Glomerular endothelial cell (primary cell): ENCODE measurements around the gene KCNH3. TPM values are rescaled to one million over a fixed set of nuclear protein-coding genes. Genes with fewer than 3 reads are reported as not detected.
"Not testable (repeated sequence)": the region's sequence is repeated elsewhere in the genome, so short reads cannot be mapped to it uniquely, and the experiment has no call there.

Source experiments
- DNase-seq: peaks from one replicate; pipeline ENCODE4 v3.0.0-alpha.2; 2011; ENCODE audit warnings: low read depth, low spot score; ENCODE audit errors: extremely low read depth
- total RNA-seq: library from RNA; depleted of rRNA; stranded (reverse); fragments of >200 nt; gene quantifications from 2 replicates; pipeline ENCODE4 v1.2.3, GENCODE V29; 2015

KCNH3 gene
- total RNA-seq, 1 donor from 2014 or later = not detected

GRCh38 chr12:49524660-49525324 lies 14.0 kb upstream of the KCNH3 start:
- DNase-seq = no peak

DNA sequence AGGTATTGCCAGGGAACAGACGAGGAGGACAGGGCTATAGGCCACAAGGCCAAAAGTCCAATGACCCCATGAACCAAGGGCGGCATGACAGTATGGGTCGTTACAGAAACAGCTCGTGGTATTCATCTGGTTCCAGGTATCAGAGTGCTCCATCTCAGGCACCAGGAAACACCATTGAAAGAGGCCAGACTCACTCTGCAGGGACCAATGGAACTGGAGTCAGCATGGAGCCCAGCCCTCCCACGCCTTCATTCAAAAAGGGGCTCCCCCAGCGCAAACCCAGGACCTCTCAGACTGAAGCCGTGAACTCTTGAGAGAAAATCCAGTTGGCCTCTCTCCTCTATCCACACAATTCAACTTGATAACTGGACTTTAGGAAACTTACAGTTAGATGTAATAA lies 12.9 kb upstream of the KCNH3 start:
- no peak for DNase-seq

DNA sequence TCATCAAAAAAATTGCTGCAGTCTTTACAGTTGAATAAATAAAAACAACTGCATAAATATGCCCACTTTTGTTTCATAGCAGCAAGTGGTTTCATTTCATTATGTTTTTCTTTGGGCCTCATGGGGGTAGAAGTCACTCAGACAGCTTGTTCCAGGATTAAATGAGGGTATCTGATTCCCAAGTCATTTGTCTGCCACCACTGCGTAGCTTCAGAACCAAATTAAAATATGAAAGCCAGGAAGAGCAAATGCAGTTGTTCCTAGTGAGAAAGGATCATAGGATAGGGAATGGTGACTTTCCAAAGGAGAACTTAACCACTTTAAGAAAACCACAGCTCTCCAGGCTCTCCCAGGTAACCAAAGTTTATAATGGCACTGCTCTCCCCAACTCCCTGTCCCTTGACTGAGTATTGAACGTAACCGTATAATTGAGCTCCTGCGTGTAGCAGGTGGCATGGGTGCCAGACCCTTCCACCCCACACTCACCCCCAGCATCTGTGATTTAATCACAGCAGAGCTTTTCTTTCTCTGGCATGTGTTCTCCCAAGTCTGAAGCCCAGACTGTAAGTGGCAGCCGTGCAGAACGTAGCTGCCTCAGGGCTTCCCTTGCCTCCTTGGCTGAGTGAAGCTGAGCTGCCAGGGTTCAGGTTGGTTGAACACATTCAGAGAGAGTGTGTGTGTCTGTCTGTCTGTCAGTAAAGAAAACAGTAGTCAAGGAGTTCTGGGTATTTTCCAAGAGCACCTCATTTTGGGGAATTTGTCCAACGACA lies 11.3 kb upstream of the KCNH3 start:
- DNase-seq = no peak

GRCh38 chr12:49529414-49529813 lies 9.4 kb upstream of the KCNH3 start:
- DNase-seq = no peak

DNA sequence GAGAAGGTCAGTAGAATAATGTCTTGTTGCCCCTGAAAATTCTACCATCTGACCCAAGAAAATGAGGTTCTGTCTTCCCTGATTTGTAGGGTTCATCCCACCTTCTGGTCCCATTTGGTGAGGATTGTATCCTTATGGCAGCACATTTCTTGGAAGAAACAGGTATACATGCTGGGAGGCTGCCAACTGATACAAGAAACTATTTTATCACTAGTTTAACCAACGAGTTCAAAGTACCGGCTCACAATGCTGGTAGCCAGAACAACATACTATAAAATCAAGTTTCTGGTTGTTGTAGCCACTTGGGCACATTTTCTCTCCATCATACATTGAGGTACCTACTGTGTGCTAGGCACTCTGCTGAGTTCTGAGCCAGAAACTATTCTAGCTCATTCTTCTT lies 7.1 kb upstream of the KCNH3 start:
- no peak for DNase-seq

DNA sequence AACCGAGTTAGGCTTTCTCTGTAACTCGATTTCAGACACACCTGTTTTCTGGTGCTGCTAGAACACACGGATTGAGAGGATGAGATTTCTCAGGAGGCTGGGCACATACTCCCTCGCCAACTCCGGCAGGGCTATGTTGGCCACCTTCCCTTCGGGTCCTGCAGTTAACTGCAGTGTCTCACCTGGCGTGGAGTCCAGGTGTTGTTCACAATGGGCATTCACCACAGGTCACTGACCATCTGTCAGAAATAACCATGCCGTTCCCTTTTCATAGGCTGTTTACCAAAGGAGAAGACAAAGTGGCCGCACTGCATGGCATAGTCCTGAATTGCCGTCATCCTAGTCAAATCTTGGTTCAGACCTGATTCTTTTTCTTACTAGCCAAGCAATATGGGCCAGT lies 5.5 kb upstream of the KCNH3 start:
- DNase-seq = no peak

DNA sequence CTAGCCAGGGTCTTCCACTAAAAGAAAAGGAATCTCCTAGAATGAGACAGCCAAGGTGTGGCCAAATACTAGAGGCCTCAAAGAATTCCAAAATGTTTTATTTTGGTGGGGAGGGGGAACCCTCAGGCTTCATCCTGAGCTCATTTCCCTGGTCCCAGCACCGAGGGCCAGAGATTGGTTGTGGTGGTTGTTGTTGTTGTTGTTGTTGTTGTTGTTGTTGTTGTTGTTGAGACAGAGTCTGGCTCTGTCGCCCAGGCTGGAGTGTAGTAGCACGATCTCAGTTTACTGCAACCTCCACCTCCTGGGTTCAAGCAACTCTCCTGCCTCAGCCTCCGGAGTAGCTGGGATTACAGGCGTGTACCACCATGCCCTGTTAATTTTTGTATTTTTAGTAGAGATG lies 4.7 kb upstream of the KCNH3 start:
- not testable (repeated sequence) for DNase-seq

DNA sequence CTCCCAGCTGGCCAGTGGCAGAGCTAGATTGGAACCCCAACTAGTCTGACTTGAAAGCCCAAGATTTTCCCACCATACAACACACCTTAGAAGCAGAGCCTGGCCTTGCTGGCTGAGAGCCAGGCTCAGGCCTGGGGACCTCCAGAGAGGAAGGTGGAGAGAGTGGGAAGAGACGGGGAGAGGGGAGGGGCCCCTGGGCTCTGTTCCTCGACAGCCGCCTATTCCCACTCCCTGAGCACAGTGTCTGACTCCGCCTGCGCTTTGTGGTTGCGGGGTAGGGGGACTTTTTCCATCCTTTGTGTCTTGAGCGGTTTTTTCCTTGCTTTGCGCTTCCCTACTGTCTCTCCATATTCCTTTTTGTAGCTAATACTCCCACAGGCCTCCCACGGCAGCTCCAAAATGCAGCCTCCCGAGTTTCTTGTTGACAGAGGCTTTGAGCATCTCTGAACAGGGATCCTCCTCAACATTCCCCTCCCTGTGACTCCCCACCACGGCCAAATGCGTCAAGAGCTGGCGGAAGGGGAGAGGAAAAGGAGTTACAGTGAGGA lies 4.0 kb upstream of the KCNH3 start:
- no peak for DNase-seq

- no peak for DNase-seq
These were observed 2.8 kb upstream of the KCNH3 start for GRCh38 chr12:49535921-49536525.

DNA sequence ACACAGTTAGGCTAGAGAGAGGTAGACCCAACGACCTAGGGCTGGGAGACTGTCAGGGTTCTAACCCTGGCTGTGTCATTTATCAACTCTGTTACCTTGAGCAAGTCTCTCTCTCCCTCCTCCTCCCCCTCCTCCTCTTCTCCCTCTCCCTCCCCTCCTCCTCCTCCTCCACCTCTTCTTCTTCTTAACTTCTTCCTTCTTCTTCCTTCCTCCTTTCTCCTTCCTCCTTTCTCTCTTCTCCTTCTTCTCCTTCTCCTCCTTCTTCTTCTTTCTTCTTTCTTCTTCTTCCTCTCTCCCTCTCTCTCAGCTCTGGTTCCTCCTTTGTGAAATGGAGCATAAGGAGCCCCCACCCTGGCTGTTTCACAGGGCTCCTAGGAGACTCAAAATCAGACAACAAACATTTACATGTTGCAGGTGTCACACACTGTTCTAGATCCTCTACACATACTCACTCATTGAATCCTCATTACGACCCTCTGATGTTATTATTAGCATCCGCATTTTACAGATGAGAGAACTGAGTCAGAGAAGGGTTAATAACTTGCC lies 2.2 kb upstream of the KCNH3 start:
- no peak for DNase-seq

DNA sequence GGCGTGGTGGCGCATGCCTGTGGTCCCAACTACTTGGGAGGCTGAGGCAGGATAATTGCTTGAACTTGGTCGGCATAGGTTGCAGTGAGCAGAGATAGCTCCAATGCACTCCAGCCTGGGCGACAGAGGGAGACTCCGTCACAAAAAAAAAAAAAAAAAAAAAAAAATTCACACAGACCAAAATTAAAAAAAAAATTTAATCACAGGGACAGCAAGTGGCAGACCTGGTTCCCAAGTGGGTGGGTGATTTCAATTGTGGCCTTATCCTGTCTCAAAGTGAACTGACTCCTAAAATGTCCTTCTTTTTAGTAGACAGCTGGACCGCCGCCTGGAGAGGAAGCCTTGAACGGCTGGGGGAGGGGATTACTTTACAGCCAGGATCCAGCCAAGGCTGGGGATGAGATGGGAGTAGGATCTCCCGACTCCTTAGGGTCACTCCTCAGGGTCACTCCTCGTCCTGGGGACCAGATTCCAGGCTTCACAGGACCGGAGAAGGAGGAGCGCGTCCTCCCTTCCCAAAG lies 1.5 kb upstream of the KCNH3 start:
- DNase-seq = no peak

DNA sequence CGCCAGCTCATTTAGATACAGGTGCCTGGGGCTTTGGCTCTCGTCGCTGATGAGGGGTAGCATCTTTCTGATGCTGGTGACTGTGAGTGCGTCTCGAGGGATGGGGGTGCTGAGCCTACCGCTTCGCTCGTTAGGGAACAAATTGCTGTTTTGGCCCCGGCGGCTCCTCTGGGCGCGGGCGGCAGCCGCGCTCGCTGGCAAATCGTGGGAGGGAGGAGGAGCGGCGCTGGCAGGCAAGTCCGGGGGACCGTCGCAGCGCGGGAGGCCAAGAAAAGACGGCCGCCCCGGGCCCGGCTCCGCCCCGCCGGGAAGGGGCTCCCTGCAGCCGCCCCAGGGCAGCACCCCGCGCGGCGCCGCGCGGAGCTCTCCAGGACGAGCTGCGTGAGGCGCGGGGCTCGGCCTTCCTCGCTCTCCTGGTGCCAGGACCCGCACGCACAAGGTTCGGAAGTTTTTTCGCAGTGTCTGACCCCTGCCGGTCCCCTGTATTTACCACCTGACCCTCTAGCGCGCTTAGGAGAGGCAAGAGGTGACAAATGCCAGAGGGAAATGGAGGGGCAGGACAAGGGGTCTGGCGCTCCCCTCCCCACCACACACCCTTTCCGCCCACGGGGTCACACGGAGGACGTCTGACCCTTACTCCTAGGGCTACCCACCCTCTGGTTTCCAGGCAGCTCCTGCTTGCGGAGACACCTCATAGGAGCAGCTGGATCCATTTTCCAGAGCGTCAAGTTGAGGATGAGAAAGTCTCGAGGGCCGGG lies 899 bp upstream of the KCNH3 start:
- DNase-seq = no peak

- no peak for DNase-seq
These were observed 787 bp downstream of the KCNH3 start for GRCh38 chr12:49539406-49540228.

DNA sequence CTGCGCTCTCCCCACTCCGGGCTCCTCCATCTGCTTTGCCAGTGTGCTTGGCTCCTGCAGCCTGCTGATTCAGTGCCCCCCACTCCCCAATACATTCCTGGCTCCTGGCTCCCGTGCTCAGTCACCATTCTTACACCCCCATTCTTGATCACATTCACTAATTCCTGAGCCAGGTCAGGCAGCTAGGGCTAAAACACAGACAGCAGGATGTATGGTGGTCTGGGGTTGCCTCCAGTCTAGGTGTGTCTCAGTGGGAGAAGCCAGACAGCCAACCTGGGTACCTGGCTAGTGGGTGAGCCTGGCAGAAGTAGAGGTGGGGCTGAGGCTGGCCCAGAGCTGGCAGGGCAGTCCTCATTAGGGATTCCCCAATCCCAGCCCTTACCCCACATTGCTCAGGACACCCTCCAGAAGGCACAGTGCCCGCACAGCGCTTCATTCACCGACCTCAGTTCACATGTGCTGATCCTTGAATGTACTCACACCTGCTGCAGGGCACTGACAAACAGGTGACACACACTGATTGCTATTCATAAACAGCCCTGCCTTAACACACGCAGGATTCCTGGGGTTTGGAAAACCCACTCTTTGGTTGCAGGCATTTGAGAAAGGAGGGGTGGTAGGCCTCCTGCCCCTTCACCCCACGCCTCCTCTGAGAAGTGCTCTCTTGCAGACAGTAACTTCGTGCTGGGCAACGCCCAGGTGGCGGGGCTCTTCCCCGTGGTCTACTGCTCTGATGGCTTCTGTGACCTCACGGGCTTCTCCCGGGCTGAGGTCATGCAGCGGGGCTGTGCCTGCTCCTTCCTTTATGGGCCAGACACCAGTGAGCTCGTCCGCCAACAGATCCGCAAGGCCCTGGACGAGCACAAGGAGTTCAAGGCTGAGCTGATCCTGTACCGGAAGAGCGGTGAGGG lies 1.7 kb downstream of the KCNH3 start:
- DNase-seq = no peak

- no peak for DNase-seq
These were observed 2.5 kb downstream of the KCNH3 start for GRCh38 chr12:49541140-49541861.

GRCh38 chr12:49541911-49542505 lies 3.2 kb downstream of the KCNH3 start:
- DNase-seq = no peak

- no peak for DNase-seq
These were observed 3.8 kb downstream of the KCNH3 start for GRCh38 chr12:49542592-49543160.
